H9 (cell line): ENCODE measurements around the gene ACAD10. TPM values are rescaled to one million over a fixed set of nuclear protein-coding genes. Genes with fewer than 3 reads are reported as not detected.

ENCODE experiments used
- DNase-seq: peaks from one replicate; pipeline ENCODE4 v3.0.0-alpha.2; 2017
- H2AFZ ChIP-seq: one replicate; pipeline ENCODE4 v1.6.1; 2013; ENCODE audit warnings: mild to moderate bottlenecking, low read length, control low read depth, moderate library complexity
- H2AK5ac ChIP-seq: 2 replicates; pipeline ENCODE4 v1.6.1; 2013; ENCODE audit warnings: low read length, control low read depth, mixed read lengths; ENCODE audit not compliant: insufficient read length
- H2BK120ac ChIP-seq: one replicate; pipeline ENCODE4 v1.6.1; 2013; ENCODE audit warnings: low read depth, mild to moderate bottlenecking, low read length, control low read depth, inconsistent platforms; ENCODE audit not compliant: poor library complexity, severe bottlenecking
- H2BK12ac ChIP-seq: 2 replicates; pipeline ENCODE4 v1.6.1; 2013; ENCODE audit warnings: low read length, control low read depth, mixed read lengths, low read depth; ENCODE audit not compliant: insufficient read length
- H2BK15ac ChIP-seq: 2 replicates; pipeline ENCODE4 v1.6.1; 2013; ENCODE audit warnings: low read depth, low read length, control low read depth
- H2BK20ac ChIP-seq: one replicate; pipeline ENCODE4 v1.6.1; 2013; ENCODE audit warnings: low read depth, mild to moderate bottlenecking, low read length, control low read depth, inconsistent platforms; ENCODE audit not compliant: poor library complexity, severe bottlenecking
- H2BK5ac ChIP-seq: 2 replicates; pipeline ENCODE4 v1.6.1; 2013; ENCODE audit warnings: low read length, control low read depth, mixed read lengths; ENCODE audit not compliant: insufficient read length
- H3K14ac ChIP-seq: 2 replicates; pipeline ENCODE4 v1.6.1; 2013; ENCODE audit warnings: low read length, control low read depth; ENCODE audit not compliant: insufficient read depth
- H3K18ac ChIP-seq: 2 replicates; pipeline ENCODE4 v1.6.1; 2013; ENCODE audit warnings: low read depth, mild to moderate bottlenecking, mixed read lengths, low read length, control low read depth; ENCODE audit not compliant: insufficient read length
- H3K23ac ChIP-seq: 2 replicates; pipeline ENCODE4 v1.6.1; 2013; ENCODE audit warnings: low read length, control low read depth, mixed read lengths, low read depth; ENCODE audit not compliant: insufficient read length
- H3K23me2 ChIP-seq: 2 replicates; pipeline ENCODE4 v1.6.1; 2013; ENCODE audit warnings: low read depth, mild to moderate bottlenecking, mixed read lengths, low read length, control low read depth; ENCODE audit not compliant: insufficient read length, poor library complexity, severe bottlenecking
- H3K27ac ChIP-seq: 2 replicates; pipeline ENCODE4 v1.5.1; 2013; ENCODE audit warnings: low read length, control low read depth, mixed read lengths, low read depth; ENCODE audit not compliant: insufficient read length
- H3K27me3 ChIP-seq: 2 replicates; pipeline ENCODE4 v1.6.1; 2013; ENCODE audit warnings: low read length, control low read depth, inconsistent platforms; ENCODE audit not compliant: insufficient read depth
- H3K4ac ChIP-seq: 2 replicates; pipeline ENCODE4 v1.6.1; 2013; ENCODE audit warnings: low read depth, mild to moderate bottlenecking, control low read depth, inconsistent platforms, low read length, moderate library complexity
- H3K4me1 ChIP-seq: 2 replicates; pipeline ENCODE4 v1.6.1; 2013; ENCODE audit warnings: low read length, control low read depth, inconsistent platforms; ENCODE audit not compliant: insufficient read depth
- H3K4me2 ChIP-seq: 2 replicates; pipeline ENCODE4 v1.6.1; 2013; ENCODE audit warnings: low read length, control low read depth, mixed read lengths; ENCODE audit not compliant: insufficient read length, insufficient read depth
- H3K56ac ChIP-seq: 2 replicates; pipeline ENCODE4 v1.6.1; 2013; ENCODE audit warnings: low read depth, mild to moderate bottlenecking, mixed read lengths, low read length, control low read depth; ENCODE audit not compliant: insufficient read length
- H3K79me1 ChIP-seq: 2 replicates; pipeline ENCODE4 v1.6.1; 2013; ENCODE audit warnings: low read depth, mild to moderate bottlenecking, moderate library complexity, low read length, control low read depth, inconsistent platforms; ENCODE audit not compliant: insufficient read depth, poor library complexity, severe bottlenecking
- H3K79me2 ChIP-seq: 2 replicates; pipeline ENCODE4 v1.6.1; 2013; ENCODE audit warnings: low read length, control low read depth, inconsistent platforms; ENCODE audit not compliant: insufficient read depth
- H3K9ac ChIP-seq: 2 replicates; pipeline ENCODE4 v1.6.1; 2013; ENCODE audit warnings: low read length, control low read depth, mixed read lengths; ENCODE audit not compliant: insufficient read length; ENCODE audit errors: extremely low read depth
- H3K9me3 ChIP-seq: one replicate; pipeline ENCODE4 v1.6.1; 2013; ENCODE audit warnings: low read depth, low read length, inconsistent platforms; ENCODE audit not compliant: control insufficient read depth
- H3T11ph ChIP-seq: one replicate; pipeline ENCODE4 v1.6.1; 2013; ENCODE audit warnings: mild to moderate bottlenecking, low read length, control low read depth, inconsistent platforms
- H4K20me1 ChIP-seq: one replicate; pipeline ENCODE4 v1.6.1; 2013; ENCODE audit not compliant: control insufficient read depth, insufficient read length, insufficient read depth
- H4K5ac ChIP-seq: 2 replicates; pipeline ENCODE4 v1.6.1; 2013; ENCODE audit warnings: low read depth, mild to moderate bottlenecking, mixed read lengths, low read length, control low read depth; ENCODE audit not compliant: insufficient read length
- H4K8ac ChIP-seq: replicated peaks from 2 replicates; pipeline ENCODE4 v1.6.1; 2013; ENCODE audit warnings: low read length, control low read depth, mixed read lengths, low read depth; ENCODE audit not compliant: insufficient read length
- H4K91ac ChIP-seq: 2 replicates; pipeline ENCODE4 v1.6.1; 2013; ENCODE audit warnings: low read depth, mild to moderate bottlenecking, moderate library complexity, mixed read lengths, low read length, control low read depth; ENCODE audit not compliant: insufficient read length
- H3K27ac Mint-ChIP-seq, 3 experiments: 2 replicates in 2 of 3; 3 replicates in 1 of 3; pipeline ENCODE4 v1.8.0; 2020 to 2021; ENCODE audit warnings: mixed read lengths in 3 of 3, mild to moderate bottlenecking in 1 of 3, moderate library complexity in 1 of 3
- H3K27me3 Mint-ChIP-seq: 2 replicates; pipeline ENCODE4 v1.8.0; 2021; ENCODE audit warnings: low read depth, mild to moderate bottlenecking, moderate library complexity, mixed read lengths
- H3K36me3 Mint-ChIP-seq, 3 experiments: 2 replicates in 2 of 3; 3 replicates in 1 of 3; pipeline ENCODE4 v1.8.0; 2020 to 2021; ENCODE audit warnings: low read depth in 3 of 3, mixed read lengths in 3 of 3; ENCODE audit not compliant: insufficient read depth in 1 of 3
- H3K4me1 Mint-ChIP-seq, 2 experiments: 2 replicates each; pipeline ENCODE4 v1.8.0; 2020; ENCODE audit warnings: mixed read lengths in 2 of 2
- H3K4me3 Mint-ChIP-seq, 2 experiments: 2 replicates in 1 of 2; 3 replicates in 1 of 2; pipeline ENCODE4 v1.8.0; 2020 to 2021; ENCODE audit warnings: mild to moderate bottlenecking in 2 of 2, mixed read lengths in 2 of 2, moderate library complexity in 1 of 2
- H3K9me3 Mint-ChIP-seq, 2 experiments: 2 replicates in 1 of 2; 3 replicates in 1 of 2; pipeline ENCODE4 v1.8.0; 2020; ENCODE audit warnings: mild to moderate bottlenecking in 2 of 2, mixed read lengths in 2 of 2, moderate library complexity in 1 of 2
- CTCF ChIP-seq: fragments of 200-600 bp; sonication (generic); conservative IDR thresholded peaks from 3 replicates; pipeline ENCODE4 v1.8.0; 2021; ENCODE audit warnings: antibody characterized with exemption, mild to moderate bottlenecking
- WGBS: extraction: QIAGEN DNeasy Blood & Tissue Kit; methylation state at CpG from one replicate; pipeline ENCODE4 v1.1.7; 2013; ENCODE audit warnings: missing lambda C conversion rate, low lambda C conversion rate, mixed read lengths; ENCODE audit not compliant: insufficient read length; ENCODE audit errors: extremely low coverage; 5-methylcytosine and 5-hydroxymethylcytosine counted together
- total RNA-seq: library from RNA; stranded (reverse); gene quantifications from 2 replicates; pipeline ENCODE4 v1.2.1, GENCODE V29; 2021

ACAD10 gene
- total RNA-seq, 1 experiment from 2014 or later: 25.7 TPM

- no peak overlapping the region for H4K91ac ChIP-seq
- Mint-ChIP-seq H3K27me3 (no peaks in the 10 kb centered on the region), H3K4me3 (no peak overlapping the region), H3K27ac (no peak overlapping the region), H3K9me3 (no peaks in the 10 kb centered on the region), H3K4me1 (no peaks in the 10 kb centered on the region), H3K36me3 (peaks cover 26 to 64% (median 53%) of the 10 kb centered on the region in 3 experiments; a peak in 6 of 7 replicates)
- H3K4me2 ChIP-seq: no peak overlapping the region
- no peak overlapping the region for H3K4ac ChIP-seq
- no peak overlapping the region for H3K23ac ChIP-seq
- no peak overlapping the region for H2BK5ac ChIP-seq
- no peak for TF ChIP-seq CTCF
- no peaks in the 10 kb centered on the region for H3K79me1 ChIP-seq
- no peaks in the 10 kb centered on the region for H3K27me3 ChIP-seq
- H3K27ac ChIP-seq: no peak overlapping the region
- no peak overlapping the region for H4K8ac ChIP-seq
- no CpG with 5 or more reads among the region's 4 CpGs for WGBS
- no peak for DNase-seq
- H3K23me2 ChIP-seq: no peaks in the 10 kb centered on the region
- H2AFZ ChIP-seq: no peak overlapping the region
- H2AK5ac ChIP-seq: no peak overlapping the region
- H4K5ac ChIP-seq: no peak overlapping the region
- no peak overlapping the region for H3K56ac ChIP-seq
- H2BK15ac ChIP-seq: no peak overlapping the region
- H3K79me2 ChIP-seq: 0 out of 2 replicates have a peak, but pooled peaks cover 2% of the 10 kb centered on the region
- H3K9ac ChIP-seq: no peak overlapping the region
- H3T11ph ChIP-seq: no peak overlapping the region
- H2BK120ac ChIP-seq: no peak overlapping the region
- no peak overlapping the region for H2BK12ac ChIP-seq
- no peak overlapping the region for H3K18ac ChIP-seq
- no peaks in the 10 kb centered on the region for H3K9me3 ChIP-seq
- no peak overlapping the region for H2BK20ac ChIP-seq
- H4K20me1 ChIP-seq: no peaks in the 10 kb centered on the region
- no peaks in the 10 kb centered on the region; the same call in 1 of the 2 replicates for H3K4me1 ChIP-seq
- no peak overlapping the region for H3K14ac ChIP-seq
These were observed 99.1 kb downstream of the ACAD10 start for GRCh38 chr12:111784953-111785352.
